GM19463 (cell line): ENCODE data around the gene NUP93.

Experiments used
- ATAC-seq: cut with Tn5 transposase; IDR thresholded peaks from one replicate; pipeline ENCODE4 v1.9.1; 2021; ENCODE audit warnings: mild to moderate bottlenecking, moderate library complexity; ENCODE audit not compliant: unreplicated experiment

The NUP93 gene

GRCh38 chr16:56729735-56730662 is at the start of gene NUP93:
Gene NUP93, plus strand, starts transcription at chr16:56730129. Its CDS starts 18,119 bp downstream, at chr16:56748248.
- ATAC-seq: peak; percentile 70

- peak; percentile 99 for ATAC-seq
Observed at GRCh38 chr16:56681939-56682702, 47.8 kb upstream of the NUP93 start, which contains the start of gene MT1X. Gene MT1X, plus strand, starts transcription at chr16:56682470. Its CDS starts 71 bp downstream, at chr16:56682541.

- ATAC-seq: peak; percentile 5
Observed at GRCh38 chr16:56682703-56683397, 47.1 kb upstream of the NUP93 start.

GRCh38 chr16:56683424-56684172 is 46.3 kb upstream of the NUP93 start:
- ATAC-seq: no peak

- no peak for ATAC-seq
Observed at GRCh38 chr16:56684256-56684925, 45.5 kb upstream of the NUP93 start.

- no peak for ATAC-seq
Observed at GRCh38 chr16:56684926-56685590, 44.9 kb upstream of the NUP93 start.

- no peak for ATAC-seq
Observed at GRCh38 chr16:56686758-56687157, 43.2 kb upstream of the NUP93 start.

- ATAC-seq: no peak
Observed at GRCh38 chr16:56688762-56689161, 41.2 kb upstream of the NUP93 start.

- ATAC-seq: no peak
Observed at GRCh38 chr16:56689171-56689570, 40.8 kb upstream of the NUP93 start.

GRCh38 chr16:56690420-56691122 is 39.4 kb upstream of the NUP93 start:
- no peak for ATAC-seq

GRCh38 chr16:56691885-56692284 is 38.0 kb upstream of the NUP93 start:
- ATAC-seq: no peak

GRCh38 chr16:56695246-56695645 is 34.7 kb upstream of the NUP93 start:
- ATAC-seq: no peak

- no peak for ATAC-seq
Observed at GRCh38 chr16:56697456-56698155, 32.3 kb upstream of the NUP93 start.

GRCh38 chr16:56700195-56700594 is 29.7 kb upstream of the NUP93 start:
- ATAC-seq: no peak

GRCh38 chr16:56700631-56701030 is 29.3 kb upstream of the NUP93 start:
- no peak for ATAC-seq

GRCh38 chr16:56701534-56701933 is 28.4 kb upstream of the NUP93 start:
- no peak for ATAC-seq

GRCh38 chr16:56702836-56703235 is 27.1 kb upstream of the NUP93 start:
- ATAC-seq: no peak
